Neural progenitor cell (in vitro differentiated cells): ENCODE measurements around the gene ADAMTS4. TPM values are rescaled to one million over a fixed set of nuclear protein-coding genes. Genes with fewer than 3 reads are reported as not detected.
A peak's percentile ranks its signal among the peaks of the same experiment; 100 is the strongest.

Experiments used
- DNase-seq: peaks from one replicate; pipeline ENCODE4 v3.0.0-alpha.2; 2016; ENCODE audit warnings: low spot score
- H2AFZ ChIP-seq: fragments of 200-600 bp; sonication (generic); replicated peaks from 2 replicates; pipeline ENCODE4 v1.6.1; 2016; ENCODE audit warnings: antibody characterized with exemption
- H3F3A ChIP-seq: fragments of 200-600 bp; sonication (generic); 2 replicates; pipeline ENCODE4 v1.6.1; 2016; ENCODE audit warnings: antibody characterized with exemption, low read depth
- H3K27ac ChIP-seq: fragments of 200-600 bp; sonication (generic); 2 replicates; pipeline ENCODE4 v1.5.1; 2016; ENCODE audit warnings: mild to moderate bottlenecking
- H3K27me3 ChIP-seq: fragments of 200-600 bp; sonication (generic); 2 replicates; pipeline ENCODE4 v1.6.1; 2016; ENCODE audit warnings: mild to moderate bottlenecking, moderate library complexity
- H3K36me3 ChIP-seq: fragments of 200-600 bp; sonication (generic); 2 replicates; pipeline ENCODE4 v1.5.1; 2016
- H3K4me1 ChIP-seq: fragments of 200-600 bp; sonication (generic); 2 replicates; pipeline ENCODE4 v1.6.1; 2016; ENCODE audit warnings: mixed run types
- H3K4me2 ChIP-seq: fragments of 200-600 bp; sonication (generic); 2 replicates; pipeline ENCODE4 v1.6.1; 2016
- H3K4me3 ChIP-seq: fragments of 200-600 bp; sonication (generic); 2 replicates; pipeline ENCODE4 v1.5.1; 2016
- H3K79me2 ChIP-seq: fragments of 200-600 bp; sonication (generic); 2 replicates; pipeline ENCODE4 v1.6.1; 2016; ENCODE audit warnings: low read depth
- H3K9ac ChIP-seq: fragments of 200-600 bp; sonication (generic); 2 replicates; pipeline ENCODE4 v1.6.1; 2016
- H3K9me3 ChIP-seq: fragments of 200-600 bp; sonication (generic); 2 replicates; pipeline ENCODE4 v1.5.1; 2016; ENCODE audit warnings: low read depth
- H4K20me1 ChIP-seq: fragments of 200-600 bp; sonication (generic); 2 replicates; pipeline ENCODE4 v1.6.1; 2016; ENCODE audit warnings: low read depth
- H3K27ac Mint-ChIP-seq: 3 replicates; pipeline ENCODE4 v1.8.0; 2021; ENCODE audit warnings: mixed read lengths
- H3K27me3 Mint-ChIP-seq: 2 replicates; pipeline ENCODE4 v1.8.0; 2022; ENCODE audit warnings: low read depth, mild to moderate bottlenecking, inconsistent platforms, moderate library complexity, mixed read lengths; ENCODE audit not compliant: insufficient read depth
- H3K36me3 Mint-ChIP-seq: 3 replicates; pipeline ENCODE4 v1.8.0; 2021; ENCODE audit warnings: mixed read lengths
- H3K4me1 Mint-ChIP-seq: 3 replicates; pipeline ENCODE4 v1.8.0; 2021; ENCODE audit warnings: mixed read lengths
- H3K4me3 Mint-ChIP-seq: 3 replicates; pipeline ENCODE4 v1.8.0; 2021; ENCODE audit warnings: mild to moderate bottlenecking, moderate library complexity, mixed read lengths
- H3K9me3 Mint-ChIP-seq: 3 replicates; pipeline ENCODE4 v1.8.0; 2020; ENCODE audit warnings: mixed read lengths
- CTCF ChIP-seq: fragments of 200-600 bp; sonication (generic); IDR thresholded peaks from 2 replicates; pipeline ENCODE4 v1.5.1; 2017; ENCODE audit warnings: antibody characterized with exemption, mild to moderate bottlenecking
- EZH2 ChIP-seq: fragments of 200-600 bp; sonication (generic); IDR thresholded peaks from 2 replicates; pipeline ENCODE4 v1.6.1; 2017; ENCODE audit warnings: antibody characterized with exemption, mild to moderate bottlenecking, moderate library complexity
- EZH2phosphoT487 ChIP-seq: fragments of 200-600 bp; sonication (generic); IDR thresholded peaks from 2 replicates; pipeline ENCODE4 v1.6.1; 2017; ENCODE audit warnings: antibody characterized with exemption
- total RNA-seq: library from RNA; depleted of rRNA; stranded (reverse); fragments of >200 nt; gene quantifications from 2 replicates; pipeline ENCODE4 v1.2.3, GENCODE V29; 2015; ENCODE audit warnings: low replicate concordance

ADAMTS4 gene
- total RNA-seq, 1 donor from 2014 or later: 1.3 TPM

DNA sequence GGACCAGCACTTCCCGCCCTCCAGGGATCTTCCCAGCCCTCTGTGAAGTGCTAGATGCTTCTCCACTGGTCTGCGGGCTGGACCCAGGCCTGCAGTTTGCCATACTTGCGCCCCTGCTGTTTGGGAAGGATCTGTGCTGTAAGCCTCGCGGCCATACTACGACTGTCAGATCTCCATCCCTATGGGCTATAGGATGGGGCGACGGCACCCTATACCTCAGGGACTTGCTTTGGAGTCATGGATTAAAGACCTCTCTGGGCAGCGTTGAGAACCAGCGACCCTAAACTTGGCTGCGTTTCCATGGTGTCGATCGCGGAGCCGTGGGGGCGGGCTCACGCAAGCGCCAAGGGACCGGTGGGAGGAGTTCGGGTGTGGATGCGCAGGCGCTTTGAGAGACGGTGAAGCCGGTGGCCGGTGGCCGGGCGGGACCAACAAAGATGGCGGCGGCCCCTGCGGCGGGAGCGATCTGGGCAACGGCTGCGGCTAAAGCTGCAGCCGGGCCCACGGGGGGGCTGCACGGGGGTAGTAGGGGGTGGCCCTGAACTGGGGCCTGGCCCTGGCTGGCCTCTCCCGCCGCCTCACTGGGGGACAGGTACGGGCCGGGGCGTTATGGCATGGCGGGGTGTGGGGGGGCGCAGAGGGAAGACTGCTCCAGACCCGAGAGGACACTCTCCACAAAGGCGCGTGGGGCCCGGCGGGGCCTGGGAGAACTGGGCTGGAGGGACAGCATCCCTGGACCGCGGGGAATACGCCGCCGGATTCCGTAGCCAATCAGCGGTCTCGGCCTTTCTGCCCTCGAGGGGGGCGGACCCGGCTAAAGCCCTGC, 39.6 kb downstream of the ADAMTS4 start, which contains the start of gene USP21:
Gene USP21 (plus strand): TSS at position 414 of the 826 bp plus-strand sequence. CDS start 1,141 bp downstream, outside the sequence.
- Mint-ChIP-seq H3K27ac (peak within 1 kb of the TSS; percentile 85), H3K27me3 (peaks cover 7% of the 10 kb centered on the region)
- H2AFZ ChIP-seq: peak within 1 kb of the TSS; percentile 94

GRCh38 chr1:161158316-161159010, 40.4 kb downstream of the ADAMTS4 start:
- Mint-ChIP-seq H3K9me3 (no peaks in the 10 kb centered on the region), H3K4me1 (peaks cover 41% of the 10 kb centered on the region), H3K4me3 (peak overlapping the region; percentile 95), H3K27me3 (peaks cover 7% of the 10 kb centered on the region), H3K27ac (peak overlapping the region; percentile 79), H3K36me3 (peaks cover 18% of the 10 kb centered on the region)
- Histone ChIP-seq H3K9ac (no peak overlapping the region), H3K79me2 (peaks cover 30% of the 10 kb centered on the region), H3F3A (peaks cover 18% of the 10 kb centered on the region), H3K4me1 (peaks cover 6% of the 10 kb centered on the region), H3K27me3 (no peaks in the 10 kb centered on the region), H2AFZ (no peak overlapping the region), H3K4me2 (peak overlapping the region; percentile 70), H3K4me3 (peak overlapping the region; percentile 82), H3K36me3 (no peaks in the 10 kb centered on the region), H4K20me1 (no peaks in the 10 kb centered on the region), H3K27ac (no peak overlapping the region), H3K9me3 (no peaks in the 10 kb centered on the region)
- TF ChIP-seq CTCF: no peak
- TF ChIP-seq EZH2phosphoT487: no peak
- no peak for TF ChIP-seq EZH2
- DNase-seq: no peak

More for the DNA sequence above, 39.6 kb downstream of the ADAMTS4 start, which contains the start of gene USP21:
- peaks cover 27% of the 10 kb centered on the region for H3K79me2 ChIP-seq
- DNase-seq: peak; percentile 97
- H3K27me3 ChIP-seq: no peaks in the 10 kb centered on the region
- TF ChIP-seq EZH2phosphoT487: no peak
- peak; percentile 25 for TF ChIP-seq CTCF
- TF ChIP-seq EZH2: no peak
- peak within 1 kb of the TSS; percentile 70 for H3K4me2 ChIP-seq
- H3K4me3 ChIP-seq: peak within 1 kb of the TSS; percentile 82
- peaks cover 6% of the 10 kb centered on the region for H3K4me1 ChIP-seq
- H3K27ac ChIP-seq: peak within 1 kb of the TSS; percentile 79
- H3K36me3 ChIP-seq: no peaks in the 10 kb centered on the region
- H3K9ac ChIP-seq: peak within 1 kb of the TSS; percentile 77
- peaks cover 18% of the 10 kb centered on the region for H3F3A ChIP-seq
- H3K9me3 ChIP-seq: no peaks in the 10 kb centered on the region
- Mint-ChIP-seq H3K4me3 (peak within 1 kb of the TSS; percentile 95), H3K9me3 (no peaks in the 10 kb centered on the region), H3K4me1 (peaks cover 36% of the 10 kb centered on the region), H3K36me3 (peaks cover 23% of the 10 kb centered on the region)
- H4K20me1 ChIP-seq: no peaks in the 10 kb centered on the region

DNA sequence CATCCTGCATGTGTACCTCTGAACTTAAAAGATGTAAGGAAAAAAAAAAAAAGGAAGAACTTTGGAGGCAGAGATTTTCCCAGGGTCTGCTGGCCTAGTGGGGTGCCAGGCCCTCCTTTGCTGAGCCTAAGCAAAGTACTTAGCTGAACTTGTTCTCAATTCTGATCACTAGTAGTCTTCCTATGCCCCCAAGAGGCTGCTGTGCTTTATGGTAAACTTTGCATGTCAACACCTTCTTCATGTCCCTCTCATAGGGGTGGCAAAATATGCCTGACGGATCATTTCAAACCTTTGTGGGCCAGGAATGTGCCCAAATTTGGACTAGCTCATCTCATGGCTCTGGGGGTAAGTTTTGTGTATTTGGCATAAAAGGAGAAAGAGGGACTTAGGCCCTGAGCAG, 41.0 kb downstream of the ADAMTS4 start:
- H3K4me3 ChIP-seq: no peak overlapping the region
- no peaks in the 10 kb centered on the region for H3K36me3 ChIP-seq
- H3K4me1 ChIP-seq: peaks cover 6% of the 10 kb centered on the region
- no peak overlapping the region for H3K4me2 ChIP-seq
- TF ChIP-seq EZH2phosphoT487: no peak
- no peak for TF ChIP-seq CTCF
- TF ChIP-seq EZH2: no peak
- H3K27ac ChIP-seq: no peak overlapping the region
- DNase-seq: no peak
- no peaks in the 10 kb centered on the region for H3K27me3 ChIP-seq
- Mint-ChIP-seq H3K4me1 (peaks cover 42% of the 10 kb centered on the region), H3K4me3 (peak overlapping the region; percentile 95), H3K36me3 (peaks cover 16% of the 10 kb centered on the region), H3K27me3 (peaks cover 7% of the 10 kb centered on the region), H3K27ac (peak overlapping the region; percentile 67), H3K9me3 (no peaks in the 10 kb centered on the region)
- peaks cover 21% of the 10 kb centered on the region for H3F3A ChIP-seq
- H2AFZ ChIP-seq: no peak overlapping the region
- peaks cover 30% of the 10 kb centered on the region for H3K79me2 ChIP-seq
- H4K20me1 ChIP-seq: no peaks in the 10 kb centered on the region
- no peak overlapping the region for H3K9ac ChIP-seq
- no peaks in the 10 kb centered on the region for H3K9me3 ChIP-seq
